Activated CD4-positive, alpha-beta T cell treated with anti-CD3 and anti-CD28 coated beads for 24 hours (primary cell): ENCODE data around the gene GJA10.
"Not testable (repeated sequence)": the region's sequence is repeated elsewhere in the genome, so short reads cannot be mapped to it uniquely, and the experiment has no call there.

Experiments used
- DNase-seq, 2 donors: peaks; one replicate each; pipeline ENCODE4 v3.0.0-alpha.2; 2020; ENCODE audit warnings: low read depth in 2 of 2

The GJA10 gene

DNA sequence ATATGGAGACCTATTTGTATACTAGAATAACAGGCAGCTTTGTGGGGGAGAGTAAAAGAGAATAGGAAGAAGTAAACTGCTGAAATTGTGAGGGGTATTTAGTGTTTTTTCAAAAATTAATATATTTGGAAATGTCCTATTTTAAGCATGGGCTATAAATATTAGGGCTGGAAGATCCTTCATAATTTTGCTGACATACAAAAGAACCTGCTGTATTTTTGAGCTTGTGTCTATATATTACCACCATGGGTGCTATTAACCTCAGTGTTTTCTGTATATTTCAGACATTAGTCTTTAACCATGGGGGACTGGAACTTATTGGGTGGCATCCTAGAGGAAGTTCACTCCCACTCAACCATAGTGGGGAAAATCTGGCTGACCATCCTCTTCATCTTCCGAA is at the start of gene GJA10:
TSS of gene GJA10 (plus strand) at position 301 of the 400 bp plus-strand sequence. CDS start at position 301, 0 bp downstream.
- no peak for DNase-seq

DNA sequence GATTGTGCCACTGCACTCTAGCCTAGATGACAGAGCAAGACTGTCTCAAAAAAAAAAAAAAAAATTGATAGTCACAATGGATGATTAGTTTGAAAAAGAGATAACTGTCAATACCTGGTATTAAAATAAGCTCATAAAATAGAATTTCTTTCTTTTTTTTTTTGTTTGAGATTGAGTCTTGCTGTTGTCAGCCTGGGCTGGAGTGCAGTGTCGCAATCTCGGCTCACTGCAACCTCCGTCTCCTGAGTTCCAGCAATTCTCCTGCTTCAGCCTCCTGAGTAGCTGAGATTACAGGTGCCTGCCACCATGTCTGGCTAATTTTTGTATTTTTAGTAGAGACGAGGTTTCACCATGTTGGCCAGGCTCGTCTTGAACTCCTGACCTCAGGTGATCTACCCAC is 46.8 kb upstream of the GJA10 start:
- not testable (repeated sequence) for DNase-seq

DNA sequence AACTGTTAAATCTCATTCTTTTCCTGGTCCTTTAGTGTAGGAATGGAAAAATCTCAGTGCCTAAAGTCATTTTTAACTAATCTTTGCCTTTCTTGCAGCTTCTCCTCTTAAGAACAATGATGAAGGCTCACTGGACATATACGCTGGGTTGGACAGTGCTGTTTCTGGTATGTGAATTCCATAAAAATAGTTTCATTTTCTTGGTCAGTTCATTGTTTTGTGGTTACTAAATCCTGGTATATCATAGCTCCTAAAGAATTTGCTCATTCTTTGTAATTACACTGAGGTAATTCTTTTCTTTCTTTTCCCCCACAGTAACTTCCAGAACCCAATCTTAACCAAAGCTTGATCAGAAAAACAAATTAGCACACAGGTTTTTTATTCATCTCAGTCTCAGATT is 41.2 kb upstream of the GJA10 start:
- no peak for DNase-seq

DNA sequence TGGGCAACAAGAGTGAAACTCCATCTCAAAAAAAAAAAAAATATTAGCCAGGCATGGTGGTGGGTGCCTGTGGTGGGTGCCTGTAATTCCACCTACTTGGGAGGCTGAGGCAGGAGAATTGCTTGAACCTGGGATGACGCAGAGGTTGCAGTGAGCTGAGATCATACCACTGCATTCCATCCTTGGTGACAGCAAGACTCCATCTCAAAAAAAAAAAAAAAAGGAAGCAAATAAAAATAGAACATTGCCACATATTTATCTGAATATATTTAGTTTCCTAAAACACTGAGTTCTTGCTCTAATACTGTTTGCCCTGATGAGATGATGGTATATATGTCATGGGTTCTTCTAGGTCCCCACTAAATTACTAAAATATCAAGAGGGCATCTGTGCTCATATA is 36.2 kb upstream of the GJA10 start:
- DNase-seq = no peak

DNA sequence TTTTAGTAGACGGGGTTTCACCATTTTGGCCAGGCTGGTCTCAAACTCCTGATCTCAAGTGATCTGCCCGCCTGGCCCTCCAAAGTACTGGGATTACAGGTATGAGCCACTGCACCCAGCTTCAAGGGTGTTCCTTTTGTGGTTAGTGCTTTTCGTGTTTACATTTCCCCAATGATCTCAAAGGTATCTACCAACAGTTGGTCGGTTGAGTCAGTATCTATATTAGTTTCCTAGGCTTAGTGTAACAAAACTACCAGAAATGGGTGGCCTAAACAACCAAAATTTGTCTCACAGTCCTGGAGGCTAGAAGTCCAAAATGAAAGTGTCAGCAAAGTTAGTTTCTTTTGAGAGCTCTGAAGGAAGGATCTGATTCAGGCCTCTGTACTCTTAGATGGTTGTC is 34.5 kb upstream of the GJA10 start:
- DNase-seq = no peak

DNA sequence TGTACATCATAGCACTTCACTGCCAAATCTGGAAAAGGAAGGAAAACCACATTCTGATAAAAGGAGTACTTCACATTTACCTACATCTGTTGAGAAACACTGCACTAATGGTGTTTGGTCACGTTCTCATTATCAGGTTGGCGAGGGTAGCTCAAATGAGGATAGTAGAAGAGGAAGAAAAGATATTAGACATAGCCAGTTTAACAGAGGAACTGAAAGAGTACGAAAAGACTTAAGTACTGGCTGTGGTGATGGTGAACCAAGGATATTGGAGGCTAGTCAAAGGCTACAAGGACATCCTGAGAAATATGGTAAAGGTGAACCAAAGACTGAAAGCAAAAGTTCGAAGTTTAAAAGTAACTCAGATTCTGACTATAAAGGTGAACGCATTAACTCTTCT is 32.0 kb upstream of the GJA10 start:
- DNase-seq = no peak

DNA sequence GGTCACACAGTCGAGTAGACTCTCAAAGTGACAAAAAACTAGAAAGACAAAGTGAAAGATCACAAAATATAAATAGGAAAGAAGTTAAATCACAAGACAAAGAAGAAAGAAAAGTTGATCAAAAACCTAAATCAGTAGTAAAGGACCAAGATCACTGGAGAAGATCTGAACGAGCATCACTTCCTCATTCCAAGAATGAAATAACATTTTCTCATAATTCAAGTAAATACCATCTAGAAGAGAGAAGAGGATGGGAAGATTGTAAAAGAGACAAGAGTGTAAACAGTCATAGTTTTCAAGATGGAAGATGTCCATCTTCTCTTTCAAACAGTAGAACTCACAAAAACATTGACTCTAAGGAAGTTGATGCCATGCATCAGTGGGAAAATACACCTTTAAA is 31.6 kb upstream of the GJA10 start:
- no peak for DNase-seq

DNA sequence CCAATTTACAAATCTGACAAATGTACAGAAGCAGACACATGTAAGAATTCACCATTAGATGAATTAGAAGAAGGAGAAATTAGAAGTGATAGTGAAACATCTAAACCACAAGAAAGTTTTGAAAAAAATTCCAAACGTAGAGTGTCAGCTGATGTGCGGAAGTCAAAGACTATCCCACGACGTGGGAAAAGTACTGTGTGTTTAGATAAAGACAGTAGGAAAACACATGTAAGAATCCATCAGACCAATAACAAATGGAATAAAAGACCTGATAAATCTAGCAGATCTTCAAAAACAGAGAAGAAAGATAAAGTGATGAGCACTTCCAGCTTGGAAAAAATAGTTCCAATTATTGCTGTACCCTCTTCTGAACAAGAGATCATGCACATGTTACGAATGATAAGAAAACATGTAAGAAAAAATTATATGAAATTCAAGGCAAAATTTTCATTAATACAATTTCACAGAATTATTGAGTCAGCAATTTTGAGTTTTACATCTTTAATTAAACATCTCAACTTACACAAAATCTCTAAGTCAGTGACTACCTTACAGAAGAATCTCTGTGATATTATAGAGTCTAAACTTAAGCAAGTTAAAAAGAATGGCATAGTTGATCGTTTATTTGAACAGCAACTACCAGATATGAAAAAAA is 28.1 kb upstream of the GJA10 start:
- DNase-seq = no peak

DNA sequence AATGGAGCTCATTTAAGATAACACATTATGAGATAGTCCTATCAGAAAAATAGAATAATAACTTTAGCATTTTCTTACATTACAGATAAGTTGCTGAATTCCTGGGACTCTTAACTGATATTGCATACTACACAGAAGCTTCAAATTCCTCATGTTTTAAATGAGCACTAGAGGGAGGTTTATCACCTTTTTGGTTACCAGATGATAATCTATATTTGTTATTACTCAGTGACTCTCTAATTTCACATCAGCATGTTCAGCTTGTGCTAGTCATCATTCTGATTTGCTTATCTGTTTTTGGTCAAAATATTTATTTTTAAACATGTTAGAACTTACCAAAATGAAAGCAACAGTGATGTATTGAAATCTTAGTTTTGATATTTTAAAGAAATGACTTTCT is 20.5 kb upstream of the GJA10 start:
- no peak for DNase-seq

DNA sequence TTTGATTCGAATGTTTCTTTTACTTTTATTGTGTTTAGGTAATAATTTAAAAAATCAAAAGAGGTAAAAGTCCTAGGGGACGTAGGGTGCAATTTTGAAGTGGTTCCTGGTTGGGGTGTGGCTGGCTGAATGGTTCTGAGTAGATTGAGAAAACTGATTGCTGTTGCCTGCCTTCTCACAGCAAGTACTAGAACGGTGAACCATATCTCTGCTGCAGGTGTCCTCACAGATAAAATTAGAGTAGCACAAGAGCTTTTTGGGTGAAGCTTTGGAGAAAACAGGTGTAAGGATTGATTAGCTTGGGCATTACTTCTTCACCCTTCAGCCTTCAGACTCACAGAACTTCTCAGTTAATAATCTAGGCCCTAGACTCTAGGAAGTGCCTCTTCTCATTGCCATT is 19.8 kb upstream of the GJA10 start:
- DNase-seq = no peak

DNA sequence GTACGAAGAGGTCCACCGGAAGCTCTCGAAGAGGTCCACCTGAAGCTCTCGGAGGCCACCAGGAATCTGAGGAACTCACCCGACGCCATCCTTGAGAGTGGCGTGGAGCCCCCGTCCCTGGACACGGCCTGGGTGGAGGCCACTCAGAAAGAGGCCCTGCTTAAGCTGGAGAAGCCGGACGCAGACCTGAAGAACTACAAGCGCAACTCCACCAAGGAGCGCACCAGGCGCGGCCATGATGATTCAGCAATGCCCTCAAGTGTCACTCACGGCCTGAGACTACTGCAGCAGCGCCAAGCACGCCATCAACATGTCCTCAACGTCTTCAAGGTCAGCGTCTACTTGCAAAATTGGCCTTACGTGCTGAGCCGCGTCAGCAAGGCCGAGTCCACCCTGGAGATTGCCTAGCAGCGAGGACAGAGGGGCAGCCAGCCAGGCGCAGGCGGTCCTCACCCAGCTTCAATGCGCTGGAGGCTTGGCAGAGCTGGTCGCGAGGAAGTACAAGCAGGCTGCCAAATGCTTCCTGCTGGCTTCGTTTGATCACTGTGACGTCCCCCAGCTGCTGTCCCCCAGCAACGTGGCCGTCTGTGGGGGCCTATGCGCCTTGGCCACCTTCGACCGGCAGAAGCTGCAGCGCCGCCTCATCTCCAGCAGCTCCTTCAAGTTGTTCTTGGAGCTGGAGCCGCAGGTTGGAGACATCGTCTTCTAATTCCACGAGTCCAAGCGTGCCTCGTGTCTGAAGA is 7.7 kb upstream of the GJA10 start:
- no peak for DNase-seq

DNA sequence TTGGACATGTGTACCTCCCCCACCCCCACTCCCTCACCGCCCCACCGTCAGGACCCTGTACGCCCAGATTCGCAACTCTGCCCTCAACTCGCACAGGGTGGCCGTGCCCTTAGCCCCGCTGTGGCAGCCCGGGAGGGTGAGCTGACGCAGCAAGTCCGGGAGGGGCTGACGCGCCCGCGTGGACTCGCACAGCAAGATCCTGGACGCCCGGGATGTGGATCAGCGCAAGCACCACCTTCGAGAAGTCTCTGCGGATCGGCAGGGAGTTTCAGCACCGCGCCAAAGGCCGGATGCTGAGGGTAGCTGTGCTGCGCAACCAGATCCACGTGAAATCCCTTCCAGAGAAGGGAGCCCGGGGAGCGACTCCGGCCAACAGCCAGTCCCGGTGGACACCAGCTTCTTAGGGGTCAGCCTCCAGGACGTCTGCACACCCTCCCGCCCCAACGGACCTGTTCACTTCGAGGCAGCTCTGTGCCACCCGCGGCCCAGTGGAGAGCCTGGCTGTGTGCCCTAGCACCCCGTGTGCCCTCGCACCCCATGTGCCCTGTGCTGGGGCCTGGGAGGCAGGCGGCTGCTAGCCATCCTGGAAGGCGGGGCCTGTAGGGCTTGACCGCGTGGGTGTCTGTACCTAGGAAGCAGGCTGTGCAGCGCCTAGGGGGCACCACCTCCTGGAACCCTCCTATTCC is 6.7 kb upstream of the GJA10 start:
- no peak for DNase-seq

DNA sequence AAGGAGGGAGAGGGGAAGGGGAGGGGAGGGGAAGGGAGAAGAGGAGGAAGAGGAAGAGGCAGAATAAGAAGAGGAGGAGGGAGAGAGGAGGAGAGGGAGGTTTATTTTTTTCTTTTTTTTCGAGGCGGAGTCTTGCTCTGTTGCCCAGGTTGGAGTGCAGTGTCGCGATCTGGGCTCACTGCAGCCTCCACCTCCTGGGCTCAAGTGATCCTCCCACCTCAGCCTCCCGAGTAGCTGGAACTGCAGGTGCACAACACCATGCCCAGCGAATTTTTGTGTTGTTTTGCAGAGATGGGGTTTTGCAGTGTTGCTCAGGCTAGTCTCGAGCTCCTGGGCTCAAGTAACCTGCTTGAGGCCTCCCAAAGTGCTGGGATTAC is 6.1 kb upstream of the GJA10 start:
- no peak for DNase-seq

DNA sequence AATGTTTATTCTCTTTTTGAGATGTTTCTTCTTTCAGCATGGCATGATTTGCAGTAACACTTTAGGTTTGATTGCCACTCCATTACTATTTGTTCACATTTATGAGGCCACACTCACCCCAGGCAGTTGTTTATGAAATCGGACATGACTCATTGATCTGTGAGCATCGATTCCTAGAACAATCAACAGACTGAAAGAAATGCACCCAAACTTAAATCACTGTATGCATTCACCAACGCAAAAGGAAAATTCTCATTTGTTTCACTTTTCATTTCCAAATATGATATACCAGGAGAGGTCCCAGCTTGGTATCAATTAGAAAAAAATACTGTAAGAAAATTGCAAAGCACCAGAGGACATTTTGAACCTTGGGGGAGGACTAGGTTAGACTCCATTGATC is 5.4 kb upstream of the GJA10 start:
- no peak for DNase-seq

DNA sequence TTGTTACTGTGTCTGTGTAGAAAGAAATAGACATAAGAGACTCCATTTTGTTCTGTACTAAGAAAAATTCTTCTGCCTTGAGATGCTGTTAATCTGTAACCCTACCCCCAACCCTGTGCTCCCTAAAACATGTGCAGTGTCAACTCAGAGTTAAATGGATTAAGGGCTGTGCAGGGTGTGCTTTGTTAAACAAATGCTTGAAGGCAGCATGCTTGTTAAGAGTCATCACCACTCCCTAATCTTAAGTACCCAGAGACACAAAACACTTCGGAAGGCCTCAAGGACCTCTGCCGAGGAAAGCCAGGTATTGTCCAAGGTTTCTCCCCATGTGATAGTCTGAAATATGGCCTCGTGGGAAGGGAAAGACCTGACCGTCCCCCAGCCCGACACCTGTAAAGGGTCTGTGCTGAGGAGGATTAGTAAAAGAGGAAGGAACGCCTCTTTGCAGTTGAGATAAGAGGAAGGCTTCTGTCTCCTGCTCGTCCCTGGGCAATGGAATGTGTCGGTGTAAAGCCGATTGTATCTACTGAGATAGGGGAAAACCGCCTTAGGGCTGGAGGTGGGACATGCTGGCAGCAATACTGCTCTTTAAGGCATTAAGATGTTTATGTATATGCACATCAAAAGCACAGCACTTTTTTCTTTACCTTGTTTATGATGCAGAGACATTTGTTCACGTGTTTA is 3.3 kb upstream of the GJA10 start:
- DNase-seq = not testable (repeated sequence)

DNA sequence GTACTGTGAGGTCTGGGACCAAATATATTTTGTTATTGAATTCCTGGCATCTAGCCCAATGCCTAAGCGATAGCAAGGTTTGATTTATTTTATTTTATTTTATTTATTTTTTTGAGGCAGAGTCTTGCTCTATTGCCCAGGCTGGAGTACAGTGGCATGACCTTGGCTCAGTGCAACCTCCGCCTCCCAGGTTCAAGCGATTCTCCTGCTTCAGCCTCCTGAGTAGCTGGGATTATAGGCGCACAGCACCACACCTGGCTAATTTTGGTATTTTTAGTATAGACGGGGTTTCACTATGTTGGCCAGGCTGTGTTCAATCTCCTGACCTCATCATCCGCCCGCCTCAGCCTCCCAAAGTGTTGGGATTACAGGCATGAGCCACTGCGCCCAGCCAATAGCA is 1.7 kb upstream of the GJA10 start:
- DNase-seq = not testable (repeated sequence)

DNA sequence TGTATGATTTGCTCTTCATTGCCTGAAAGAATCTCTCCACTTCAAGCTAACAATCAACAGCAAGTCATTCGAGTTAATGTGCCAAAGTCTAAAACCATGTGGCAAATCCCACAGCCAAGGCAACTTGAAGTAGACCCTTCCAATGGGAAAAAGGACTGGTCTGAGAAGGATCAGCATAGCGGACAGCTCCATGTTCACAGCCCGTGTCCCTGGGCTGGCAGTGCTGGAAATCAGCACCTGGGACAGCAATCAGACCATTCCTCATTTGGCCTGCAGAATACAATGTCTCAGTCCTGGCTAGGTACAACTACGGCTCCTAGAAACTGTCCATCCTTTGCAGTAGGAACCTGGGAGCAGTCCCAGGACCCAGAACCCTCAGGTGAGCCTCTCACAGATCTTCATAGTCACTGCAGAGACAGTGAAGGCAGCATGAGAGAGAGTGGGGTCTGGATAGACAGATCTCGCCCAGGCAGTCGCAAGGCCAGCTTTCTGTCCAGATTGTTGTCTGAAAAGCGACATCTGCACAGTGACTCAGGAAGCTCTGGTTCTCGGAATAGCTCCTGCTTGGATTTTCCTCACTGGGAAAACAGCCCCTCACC is 1.1 kb downstream of the GJA10 start:
- DNase-seq = no peak

DNA sequence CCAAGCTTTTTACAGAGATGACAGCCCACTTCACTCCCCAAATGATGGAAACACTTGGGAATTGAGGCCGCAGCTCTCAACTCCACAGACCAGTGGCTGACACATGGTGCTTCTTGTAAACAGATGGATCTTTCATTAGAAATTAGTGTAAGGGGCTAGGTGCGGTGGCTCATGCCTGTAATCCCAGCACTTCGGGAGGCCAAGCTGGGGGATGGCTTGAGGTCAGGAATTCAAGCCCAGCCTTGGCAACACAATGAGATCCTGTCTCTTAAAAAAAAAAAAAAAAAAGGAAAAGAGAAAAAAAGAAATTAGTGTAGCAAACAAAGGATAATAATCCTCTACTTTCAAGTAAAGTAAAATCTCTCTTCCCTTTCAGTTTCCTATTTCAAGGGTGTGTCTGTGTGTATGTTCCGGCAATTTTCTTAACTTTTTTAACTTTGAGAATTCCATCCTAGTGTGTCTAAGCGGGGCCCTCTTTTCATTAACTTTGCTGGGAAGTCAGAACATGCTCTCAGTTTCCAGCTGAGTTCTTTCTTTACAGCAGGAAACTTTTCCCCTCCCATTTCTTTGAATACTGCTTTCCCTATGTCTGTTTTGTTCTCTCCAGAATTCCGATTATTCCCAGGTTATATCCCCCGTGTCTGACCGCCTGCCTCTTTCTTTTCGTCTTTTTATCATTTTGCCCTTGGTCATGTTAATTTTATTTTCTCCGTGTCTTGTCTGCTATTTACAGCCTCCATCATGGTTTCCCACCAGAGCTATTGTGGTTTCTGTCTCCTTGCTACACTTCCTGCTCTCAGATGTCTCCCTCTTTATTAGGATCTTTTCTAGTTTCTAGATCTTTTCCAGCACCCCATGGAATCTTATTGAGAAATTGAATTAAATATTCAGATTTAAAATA is 16.0 kb downstream of the GJA10 start:
- not testable (repeated sequence) for DNase-seq

DNA sequence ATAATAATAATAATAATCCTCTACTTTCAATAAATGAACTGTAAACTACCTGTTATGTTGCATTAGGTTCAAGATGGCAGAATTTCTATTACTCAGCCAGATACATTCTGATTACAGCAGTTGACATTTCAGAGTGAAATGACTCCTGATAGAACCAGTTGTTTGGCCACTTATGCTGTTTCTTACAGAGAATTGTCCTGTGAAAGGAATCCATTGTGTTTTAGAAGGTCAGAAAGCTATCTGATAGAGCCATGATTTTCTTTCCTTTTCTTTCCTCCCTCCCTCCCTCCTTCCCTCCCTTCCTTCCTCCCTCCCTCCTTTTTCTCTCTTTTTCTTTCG is 16.6 kb downstream of the GJA10 start:
- DNase-seq = no peak

DNA sequence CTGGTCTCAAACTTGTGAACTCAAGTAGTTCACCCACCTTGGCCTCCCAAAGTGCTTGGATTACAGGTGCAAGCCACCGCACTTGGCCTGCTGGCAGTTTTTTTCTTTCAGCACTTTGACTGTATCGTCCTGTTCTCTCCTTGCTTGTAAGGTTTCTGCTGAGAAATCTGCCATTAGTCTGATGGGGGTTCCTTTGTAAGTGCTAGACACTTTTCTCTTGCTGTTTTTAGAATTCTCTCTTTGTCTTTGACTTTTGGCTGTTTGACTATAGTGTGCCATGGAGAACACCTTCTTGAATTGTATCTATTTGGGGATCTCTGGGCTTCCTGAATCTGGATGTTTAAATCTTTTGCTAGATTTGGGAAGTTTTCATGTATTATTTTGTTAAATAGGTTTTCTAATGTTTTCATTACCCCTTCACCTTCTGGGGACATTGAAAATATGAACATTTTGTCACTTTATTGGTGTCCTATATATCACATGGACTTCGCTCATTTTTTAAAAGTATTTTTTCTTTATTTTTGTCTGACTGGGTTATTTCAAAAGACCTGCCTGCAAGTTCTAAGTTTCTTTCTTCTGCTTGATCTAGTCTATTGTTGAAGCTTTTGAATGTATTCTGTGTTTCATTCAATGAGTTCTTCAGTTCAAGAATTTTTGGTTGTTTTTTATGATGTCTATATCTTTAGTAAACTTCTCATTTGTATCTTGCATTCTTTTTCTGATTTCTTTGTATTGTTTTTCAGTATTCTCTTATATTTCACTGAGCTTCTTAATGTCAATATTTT is 22.1 kb downstream of the GJA10 start:
- DNase-seq = no peak
